ENCODE data around the gene KIRREL2.
"Not testable (repeated sequence)": the region's sequence is repeated elsewhere in the genome, so short reads cannot be mapped to it uniquely, and the experiment has no call there.

The KIRREL2 gene

DNA sequence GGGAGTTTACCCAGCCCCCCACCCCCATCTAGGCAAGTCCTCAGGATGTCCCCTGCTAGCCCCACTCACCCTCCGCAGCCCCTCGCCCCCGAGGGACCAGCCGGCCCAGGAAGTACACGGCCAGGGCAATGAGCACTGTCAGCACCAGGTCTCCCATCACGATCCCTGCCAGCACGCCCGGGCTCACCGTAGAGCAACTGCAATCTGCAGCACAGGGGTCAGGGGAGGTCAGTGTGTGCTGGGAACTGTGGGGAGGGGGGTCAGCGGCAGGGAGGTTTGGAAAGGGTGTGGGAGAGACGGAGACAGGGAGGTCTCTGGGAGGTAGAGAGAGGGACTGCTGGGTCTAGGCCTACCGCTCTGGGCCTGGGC lies 50.6 kb downstream of the KIRREL2 start:
- DNase-seq, result peak; percentile 50
- TF ChIP-seq, protein P1, sequence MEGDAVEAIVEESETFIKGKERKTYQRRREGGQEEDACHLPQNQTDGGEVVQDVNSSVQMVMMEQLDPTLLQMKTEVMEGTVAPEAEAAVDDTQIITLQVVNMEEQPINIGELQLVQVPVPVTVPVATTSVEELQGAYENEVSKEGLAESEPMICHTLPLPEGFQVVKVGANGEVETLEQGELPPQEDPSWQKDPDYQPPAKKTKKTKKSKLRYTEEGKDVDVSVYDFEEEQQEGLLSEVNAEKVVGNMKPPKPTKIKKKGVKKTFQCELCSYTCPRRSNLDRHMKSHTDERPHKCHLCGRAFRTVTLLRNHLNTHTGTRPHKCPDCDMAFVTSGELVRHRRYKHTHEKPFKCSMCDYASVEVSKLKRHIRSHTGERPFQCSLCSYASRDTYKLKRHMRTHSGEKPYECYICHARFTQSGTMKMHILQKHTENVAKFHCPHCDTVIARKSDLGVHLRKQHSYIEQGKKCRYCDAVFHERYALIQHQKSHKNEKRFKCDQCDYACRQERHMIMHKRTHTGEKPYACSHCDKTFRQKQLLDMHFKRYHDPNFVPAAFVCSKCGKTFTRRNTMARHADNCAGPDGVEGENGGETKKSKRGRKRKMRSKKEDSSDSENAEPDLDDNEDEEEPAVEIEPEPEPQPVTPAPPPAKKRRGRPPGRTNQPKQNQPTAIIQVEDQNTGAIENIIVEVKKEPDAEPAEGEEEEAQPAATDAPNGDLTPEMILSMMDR (IDR thresholded peaks at IDR 0.05), result no peak
- Mint-ChIP-seq H3K4me1 (peaks cover 54% of the 10 kb centered on the region), H3K9me3 (no peaks in the 10 kb centered on the region), H3K4me3 (no peak overlapping the region), H3K27me3 (ENCODE audit: low read depth, poor library complexity) (peaks cover 24% of the 10 kb centered on the region), H3K27ac (peak overlapping the region; percentile 83), H3K36me3 (ENCODE audit: low read depth) (no peaks in the 10 kb centered on the region)

GRCh38 chr19:35908010-35908441 lies 51.3 kb downstream of the KIRREL2 start, which contains the start of gene TYROBP:
Gene TYROBP, minus strand, starts transcription at chr19:35908295. Its CDS starts 67 bp downstream, at chr19:35908228.
- no peak for DNase-seq
- peak within 1 kb of the TSS; percentile 83 for H3K27ac Mint-ChIP-seq
- peaks cover 18% of the 10 kb centered on the region for H3K27me3 Mint-ChIP-seq (ENCODE audit: low read depth, poor library complexity)
- H3K4me1 Mint-ChIP-seq, result peaks cover 49% of the 10 kb centered on the region
- TF ChIP-seq, protein P1 (IDR thresholded peaks at IDR 0.05), result no peak
- no peak within 1 kb of the TSS for H3K4me3 Mint-ChIP-seq
- H3K9me3 Mint-ChIP-seq, result no peaks in the 10 kb centered on the region
- H3K36me3 Mint-ChIP-seq (ENCODE audit: low read depth), result no peaks in the 10 kb centered on the region

GRCh38 chr19:35908973-35909683 lies 52.4 kb downstream of the KIRREL2 start:
- TF ChIP-seq, protein P1 (IDR thresholded peaks at IDR 0.05), result no peak
- no peak for DNase-seq
- Mint-ChIP-seq H3K4me1 (peaks cover 40% of the 10 kb centered on the region), H3K4me3 (no peak overlapping the region), H3K27me3 (ENCODE audit: low read depth, poor library complexity) (peaks cover 14% of the 10 kb centered on the region), H3K9me3 (no peaks in the 10 kb centered on the region), H3K36me3 (ENCODE audit: low read depth) (no peaks in the 10 kb centered on the region), H3K27ac (peak overlapping the region; percentile 33)

DNA sequence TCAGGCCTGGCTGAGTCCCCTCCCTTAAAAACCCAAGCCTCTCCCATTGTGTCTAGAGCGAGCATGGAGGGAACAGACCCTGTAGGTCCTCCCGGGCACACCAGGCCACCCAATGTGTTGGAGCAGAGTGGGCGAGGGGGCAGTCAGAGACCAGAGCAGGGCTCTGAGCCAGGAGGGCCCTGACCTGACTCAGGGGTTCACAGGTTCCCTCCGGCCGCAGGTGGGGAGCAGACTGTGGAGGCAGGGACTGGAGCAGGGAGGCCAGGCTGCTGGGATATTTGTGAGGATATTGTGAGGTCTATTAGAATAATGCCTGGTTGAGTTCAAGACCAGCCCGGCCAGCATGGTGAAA lies 52.9 kb downstream of the KIRREL2 start:
- peaks cover 35% of the 10 kb centered on the region for H3K4me1 Mint-ChIP-seq
- no peaks in the 10 kb centered on the region for H3K9me3 Mint-ChIP-seq
- peaks cover 14% of the 10 kb centered on the region for H3K27me3 Mint-ChIP-seq (ENCODE audit: low read depth, poor library complexity)
- DNase-seq, result no peak
- H3K4me3 Mint-ChIP-seq, result no peak overlapping the region
- H3K27ac Mint-ChIP-seq, result no peak overlapping the region
- no peaks in the 10 kb centered on the region for H3K36me3 Mint-ChIP-seq (ENCODE audit: low read depth)
- TF ChIP-seq, protein P1 (IDR thresholded peaks at IDR 0.05), result no peak

GRCh38 chr19:35910355-35910754 lies 53.6 kb downstream of the KIRREL2 start:
- H3K4me1 Mint-ChIP-seq, result peaks cover 28% of the 10 kb centered on the region

GRCh38 chr19:35911173-35911572 lies 54.5 kb downstream of the KIRREL2 start:
- Mint-ChIP-seq H3K9me3 (no peaks in the 10 kb centered on the region), H3K36me3 (ENCODE audit: low read depth) (no peaks in the 10 kb centered on the region), H3K4me1 (peaks cover 28% of the 10 kb centered on the region), H3K4me3 (no peak overlapping the region), H3K27me3 (ENCODE audit: low read depth, poor library complexity) (peaks cover 26% of the 10 kb centered on the region), H3K27ac (no peak overlapping the region)
- TF ChIP-seq, protein P1 (IDR thresholded peaks at IDR 0.05), result no peak
- no peak for DNase-seq

More at GRCh38 chr19:35910355-35910754, 53.6 kb downstream of the KIRREL2 start:
- not testable (repeated sequence) for H3K4me3 Mint-ChIP-seq; H3K36me3 Mint-ChIP-seq (ENCODE audit: low read depth); H3K9me3 Mint-ChIP-seq; H3K27ac Mint-ChIP-seq; DNase-seq
- H3K27me3 Mint-ChIP-seq (ENCODE audit: low read depth, poor library complexity), result peaks cover 18% of the 10 kb centered on the region
